SKM-1 treated with dmso at 0.1 percent for 144 hours (cell line): ENCODE measurements around the gene SETD2.
A peak's percentile ranks its signal among the peaks of the same experiment; 100 is the strongest.
"Not testable (repeated sequence)": the region's sequence is repeated elsewhere in the genome, so short reads cannot be mapped to it uniquely, and the experiment has no call there.

Experiments used
- DNase-seq: peaks from one replicate; lab custom pipeline; 2025; ENCODE audit not compliant: unreplicated experiment; lab: John Stamatoyannopoulos, UW

The SETD2 gene

DNA sequence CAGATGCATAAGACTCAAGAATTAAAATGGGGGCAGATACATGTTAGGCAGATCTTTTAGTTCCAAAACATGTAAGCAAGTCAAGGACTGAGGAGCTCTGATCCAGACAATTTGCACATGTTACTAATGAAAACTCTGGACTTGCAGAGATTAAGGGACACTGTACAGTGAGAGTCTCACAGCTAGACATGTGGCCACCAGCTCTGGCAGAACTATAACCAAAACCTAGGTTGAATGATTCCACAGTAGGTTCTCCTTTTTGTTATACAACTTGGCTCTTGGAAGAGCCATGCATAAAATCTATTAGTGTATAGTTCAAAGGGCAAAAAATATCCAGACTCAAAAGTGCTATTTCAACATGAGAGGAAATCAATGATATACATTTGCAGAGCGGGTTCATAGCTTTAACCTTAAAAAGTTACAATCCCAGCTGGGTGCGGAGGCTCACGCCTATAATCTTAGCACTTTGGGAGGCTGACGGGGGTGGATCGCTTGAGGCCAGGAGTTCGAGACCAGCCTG, 61.8 kb downstream of the SETD2 start:
- DNase-seq = no peak

GRCh38 chr3:47098910-47099309, 65.0 kb downstream of the SETD2 start:
- DNase-seq = no peak

- DNase-seq = no peak
Observed at GRCh38 chr3:47097864-47098263, 66.0 kb downstream of the SETD2 start.

DNA sequence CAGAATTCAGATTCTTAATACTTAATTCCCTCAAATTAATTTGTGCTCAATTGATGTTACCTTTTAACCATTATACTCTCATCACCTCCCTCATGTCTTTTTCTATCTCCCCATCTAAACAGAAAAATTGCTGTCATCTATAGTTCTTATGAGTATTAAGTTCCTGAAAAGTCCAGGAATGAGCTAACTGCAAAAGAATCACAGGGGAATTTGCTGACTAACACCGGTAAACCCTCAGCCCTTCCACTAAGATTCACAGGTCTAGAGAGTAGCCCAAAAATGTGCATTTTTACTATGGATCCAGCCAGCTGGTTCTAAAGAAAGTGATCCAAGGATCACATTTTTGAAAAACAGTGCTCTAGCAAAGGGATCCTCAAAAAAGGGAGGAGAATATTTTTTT, 67.0 kb downstream of the SETD2 start:
- no peak for DNase-seq

GRCh38 chr3:47092090-47092489, 71.8 kb downstream of the SETD2 start:
- no peak for DNase-seq

GRCh38 chr3:47089630-47090029, 74.3 kb downstream of the SETD2 start:
- DNase-seq = no peak

DNA sequence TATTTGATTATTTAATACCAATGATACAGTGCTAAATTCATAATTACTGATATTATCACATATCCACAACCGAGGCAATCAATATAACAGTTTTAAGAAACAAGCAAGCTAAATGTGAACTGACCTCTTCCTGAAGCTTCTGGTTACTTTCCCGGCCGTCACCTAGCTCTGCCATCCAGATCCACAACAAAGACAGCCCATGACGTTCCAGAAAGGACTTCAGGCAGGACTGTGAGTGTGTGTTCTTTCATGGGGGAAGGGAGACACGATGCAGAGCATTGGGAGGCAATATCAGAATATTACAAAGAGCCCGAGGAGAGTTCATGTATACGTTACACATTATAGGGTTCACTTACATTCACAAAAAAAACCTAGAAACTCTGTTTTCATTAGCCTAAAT, 77.8 kb downstream of the SETD2 start:
- no peak for DNase-seq

GRCh38 chr3:47083786-47084185, 80.1 kb downstream of the SETD2 start:
- peak; percentile 34 for DNase-seq

DNA sequence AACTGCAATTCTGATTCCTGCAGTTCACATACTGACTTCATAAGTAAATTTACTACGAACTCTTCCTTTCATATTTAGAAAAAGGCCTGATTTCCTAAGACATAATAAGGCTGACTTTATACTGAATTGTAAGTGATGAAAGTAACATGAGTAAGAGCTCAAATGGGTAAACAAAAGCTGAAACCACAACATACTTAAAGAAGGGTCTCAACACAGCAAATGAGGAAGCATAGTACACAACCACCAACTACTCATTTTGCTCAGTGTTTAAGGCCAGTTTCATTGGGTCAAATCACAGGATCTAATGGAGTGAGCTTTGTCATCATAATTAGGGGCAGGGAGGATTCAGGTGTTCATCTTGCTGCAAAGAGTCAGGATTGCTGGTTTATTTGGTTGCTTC, 81.4 kb downstream of the SETD2 start:
- DNase-seq = no peak

GRCh38 chr3:47079432-47079831, 84.5 kb downstream of the SETD2 start:
- no peak for DNase-seq

DNA sequence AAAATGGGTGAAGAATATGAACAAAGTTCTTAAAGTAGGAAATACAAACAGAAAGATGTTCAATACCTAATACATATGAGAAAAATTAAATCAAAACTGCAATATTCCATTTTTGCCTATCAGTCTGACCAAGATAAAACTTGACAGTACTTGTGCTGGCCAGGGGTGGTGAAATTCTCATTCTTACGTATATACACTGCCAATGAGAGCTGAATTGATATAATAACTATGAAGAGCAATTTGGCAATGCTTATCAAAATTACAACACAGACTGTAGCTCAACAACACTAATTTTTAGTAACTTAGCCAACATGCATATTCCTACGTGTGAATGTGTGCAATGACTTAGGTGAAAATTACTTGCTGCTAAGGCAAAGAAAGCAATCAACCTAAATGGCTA, 90.2 kb downstream of the SETD2 start:
- no peak for DNase-seq

DNA sequence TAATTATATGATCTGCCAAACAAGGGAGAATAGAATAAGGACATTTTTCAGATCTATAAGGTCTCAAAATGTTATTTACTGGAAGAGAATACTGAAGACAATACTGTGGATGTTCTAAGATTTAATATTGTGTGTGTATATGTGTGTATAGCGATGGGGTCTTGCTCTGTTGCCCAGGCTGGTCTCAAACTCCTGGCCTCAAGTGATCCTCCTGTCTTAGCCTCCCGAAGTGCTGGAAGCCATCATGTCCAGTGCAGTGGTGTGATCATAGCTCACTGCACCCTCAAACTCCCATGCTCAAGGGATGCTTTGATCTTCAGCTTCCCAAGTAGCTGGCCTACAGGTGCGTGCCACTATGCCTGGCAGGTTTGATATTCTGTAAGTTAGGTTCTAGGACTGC, 93.1 kb downstream of the SETD2 start:
- DNase-seq = no peak

DNA sequence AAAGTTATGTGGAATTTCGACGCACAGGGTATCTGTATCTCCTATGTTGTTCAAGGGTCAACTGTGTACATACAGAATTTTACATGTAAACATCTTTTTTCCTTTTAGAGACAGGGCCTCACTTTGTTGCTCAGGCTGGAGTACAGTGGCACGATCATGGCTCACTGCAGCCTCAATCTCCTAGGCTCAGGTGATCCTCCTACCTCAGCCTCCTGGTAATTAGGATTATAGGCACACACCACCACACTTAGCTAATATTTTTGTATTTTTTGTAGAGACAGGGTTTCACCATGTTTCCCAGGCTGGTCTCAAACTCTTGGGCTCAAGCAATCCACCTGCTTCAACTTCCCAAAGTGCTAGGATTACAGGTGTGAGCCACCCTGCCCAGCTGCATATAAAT, 97.7 kb downstream of the SETD2 start:
- not testable (repeated sequence) for DNase-seq

DNA sequence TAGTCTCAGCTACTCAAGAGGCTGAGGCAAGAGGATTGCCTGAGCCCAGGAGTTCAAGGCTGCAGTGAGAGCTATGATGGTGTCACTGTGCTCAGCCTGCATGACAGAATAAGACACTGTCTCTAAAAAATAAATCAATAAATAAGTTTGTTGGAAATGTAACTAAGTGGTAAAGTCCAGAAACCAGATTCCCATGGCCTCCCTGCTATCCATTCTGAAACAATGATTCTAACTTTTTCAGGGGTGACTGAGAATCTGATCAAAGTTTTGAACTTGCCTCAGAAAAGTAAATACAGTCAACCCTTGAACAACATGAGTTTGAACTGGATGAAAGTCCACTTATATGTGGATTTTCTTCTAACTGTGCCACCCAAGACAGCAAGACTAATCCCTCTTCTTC, 98.2 kb downstream of the SETD2 start:
- DNase-seq = no peak

- no peak for DNase-seq
Observed at GRCh38 chr3:47065058-47065457, 98.9 kb downstream of the SETD2 start.

- no peak for DNase-seq
Observed at GRCh38 chr3:47057212-47057671, 106.7 kb downstream of the SETD2 start.

GRCh38 chr3:47056705-47057104, 107.2 kb downstream of the SETD2 start:
- DNase-seq = no peak

- no peak for DNase-seq
Observed at GRCh38 chr3:47054412-47054811, 109.5 kb downstream of the SETD2 start.

DNA sequence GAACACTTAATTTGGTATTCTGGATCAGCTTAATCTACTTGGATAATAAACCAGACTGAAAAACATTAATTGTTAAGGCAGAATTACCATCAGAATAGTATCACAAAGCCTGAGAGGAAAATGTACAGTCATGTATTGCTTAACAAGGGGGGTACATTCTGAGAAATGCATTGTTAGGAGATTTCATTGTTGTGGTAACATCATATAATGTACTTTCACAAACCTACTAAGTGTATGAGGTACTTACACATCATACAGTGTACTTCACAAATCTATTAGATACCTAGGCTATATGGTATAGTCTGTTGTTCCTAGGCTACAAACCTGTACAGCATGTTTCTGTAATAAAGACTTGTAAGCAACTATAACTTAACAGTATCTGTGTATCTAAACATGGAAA, 116.2 kb downstream of the SETD2 start:
- DNase-seq = no peak

GRCh38 chr3:47047069-47047468, 116.8 kb downstream of the SETD2 start:
- DNase-seq = no peak

DNA sequence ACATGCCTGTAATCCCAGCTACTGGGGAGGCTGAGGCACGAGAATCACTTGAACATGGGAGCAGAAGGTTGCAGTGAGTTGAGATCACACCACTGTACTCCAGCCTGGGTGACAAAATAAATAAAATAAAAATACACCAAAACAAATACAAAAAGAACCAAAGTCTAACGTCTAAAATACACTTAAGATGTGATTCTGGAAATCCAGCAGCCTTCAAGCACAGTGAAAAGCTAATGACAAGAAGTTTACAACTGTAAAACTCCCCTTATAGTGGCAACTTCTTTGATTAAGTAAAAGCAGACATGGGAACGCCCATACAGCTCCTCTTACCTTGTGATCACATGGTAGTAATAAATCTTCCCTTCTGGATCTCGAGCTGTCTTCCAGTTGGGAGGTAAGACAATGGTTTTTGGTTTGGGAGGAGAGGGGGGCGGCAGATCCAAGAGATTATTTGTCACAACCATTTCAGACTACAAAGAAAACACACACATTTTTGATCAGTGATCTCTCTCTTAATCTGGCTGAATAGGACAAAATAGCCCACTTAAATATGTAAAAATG, 121.6 kb downstream of the SETD2 start:
- DNase-seq = no peak

DNA sequence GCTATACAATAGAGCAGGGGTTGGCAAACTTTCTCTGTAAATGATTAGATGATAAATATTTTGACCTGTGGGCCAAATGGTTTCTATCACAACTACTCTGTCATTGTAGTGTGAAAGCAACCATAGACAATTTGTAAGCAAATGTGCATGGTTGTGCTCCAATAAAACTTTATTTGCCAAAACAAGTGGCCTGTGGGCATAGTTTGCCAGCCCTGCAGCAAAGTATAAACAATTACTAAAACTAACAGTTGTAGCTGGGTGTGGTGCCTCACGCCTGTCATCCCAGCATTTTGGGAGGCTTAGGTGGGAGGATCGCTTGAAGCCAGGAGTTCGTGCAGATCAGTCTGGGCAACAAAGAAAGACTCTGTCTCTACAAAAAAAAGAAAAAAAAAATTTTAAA, 122.8 kb downstream of the SETD2 start:
- DNase-seq = no peak

- DNase-seq = not testable (repeated sequence)
Observed at GRCh38 chr3:47037302-47037701, 126.6 kb downstream of the SETD2 start.
